OCI-LY1 (cell line): ENCODE measurements around the gene BOK.

Experiments
- EZH2 ChIP-seq: fragments of 200-600 bp; sonication (generic), shearing (Covaris generic); IDR thresholded peaks from 2 replicates; pipeline ENCODE4 v1.8.0; 2017; ENCODE audit warnings: borderline replicate concordance, mixed run types, mild to moderate bottlenecking, antibody characterized with exemption, low read length, moderate library complexity, mixed read lengths
- TF ChIP-seq, protein P1 (sequence below): fragments of 200-600 bp; sonication (generic), shearing (Covaris generic); IDR thresholded peaks from 2 replicates; pipeline ENCODE4 v1.5.1; 2017; ENCODE audit warnings: mild to moderate bottlenecking, antibody characterized with exemption, low read length, moderate library complexity, mixed read lengths

DNA sequence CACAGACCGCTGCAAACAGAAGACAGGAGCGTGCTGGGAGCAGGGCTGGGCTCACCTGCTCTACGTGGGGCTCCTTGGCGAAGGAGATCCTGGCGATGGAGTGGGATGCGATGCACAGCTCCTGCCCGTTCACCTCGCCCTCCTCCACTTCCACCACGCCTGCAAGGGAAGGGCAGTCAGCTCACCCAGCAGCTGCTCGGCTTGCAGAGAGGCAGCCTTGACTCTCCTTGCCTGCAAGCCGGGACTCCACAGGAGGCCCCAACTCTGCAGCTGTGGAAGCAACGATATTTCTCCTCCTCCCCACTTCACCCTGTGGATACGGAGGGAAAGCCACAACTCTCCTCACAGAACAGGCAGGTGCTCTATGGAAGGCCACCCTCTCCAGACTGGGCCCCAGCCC is 43.3 kb downstream of the BOK start:
- TF ChIP-seq, protein P1, sequence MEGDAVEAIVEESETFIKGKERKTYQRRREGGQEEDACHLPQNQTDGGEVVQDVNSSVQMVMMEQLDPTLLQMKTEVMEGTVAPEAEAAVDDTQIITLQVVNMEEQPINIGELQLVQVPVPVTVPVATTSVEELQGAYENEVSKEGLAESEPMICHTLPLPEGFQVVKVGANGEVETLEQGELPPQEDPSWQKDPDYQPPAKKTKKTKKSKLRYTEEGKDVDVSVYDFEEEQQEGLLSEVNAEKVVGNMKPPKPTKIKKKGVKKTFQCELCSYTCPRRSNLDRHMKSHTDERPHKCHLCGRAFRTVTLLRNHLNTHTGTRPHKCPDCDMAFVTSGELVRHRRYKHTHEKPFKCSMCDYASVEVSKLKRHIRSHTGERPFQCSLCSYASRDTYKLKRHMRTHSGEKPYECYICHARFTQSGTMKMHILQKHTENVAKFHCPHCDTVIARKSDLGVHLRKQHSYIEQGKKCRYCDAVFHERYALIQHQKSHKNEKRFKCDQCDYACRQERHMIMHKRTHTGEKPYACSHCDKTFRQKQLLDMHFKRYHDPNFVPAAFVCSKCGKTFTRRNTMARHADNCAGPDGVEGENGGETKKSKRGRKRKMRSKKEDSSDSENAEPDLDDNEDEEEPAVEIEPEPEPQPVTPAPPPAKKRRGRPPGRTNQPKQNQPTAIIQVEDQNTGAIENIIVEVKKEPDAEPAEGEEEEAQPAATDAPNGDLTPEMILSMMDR = no peak
- TF ChIP-seq EZH2 = no peak
